HG03442 (cell line): ENCODE data around the gene LRRC63.
"Not testable (repeated sequence)": the region's sequence is repeated elsewhere in the genome, so short reads cannot be mapped to it uniquely, and the experiment has no call there.

ENCODE experiments used
- ATAC-seq: cut with Tn5 transposase; IDR thresholded peaks from one replicate; pipeline ENCODE4 v1.9.1; 2021; ENCODE audit warnings: mild to moderate bottlenecking, moderate library complexity; ENCODE audit not compliant: unreplicated experiment

Gene LRRC63

DNA sequence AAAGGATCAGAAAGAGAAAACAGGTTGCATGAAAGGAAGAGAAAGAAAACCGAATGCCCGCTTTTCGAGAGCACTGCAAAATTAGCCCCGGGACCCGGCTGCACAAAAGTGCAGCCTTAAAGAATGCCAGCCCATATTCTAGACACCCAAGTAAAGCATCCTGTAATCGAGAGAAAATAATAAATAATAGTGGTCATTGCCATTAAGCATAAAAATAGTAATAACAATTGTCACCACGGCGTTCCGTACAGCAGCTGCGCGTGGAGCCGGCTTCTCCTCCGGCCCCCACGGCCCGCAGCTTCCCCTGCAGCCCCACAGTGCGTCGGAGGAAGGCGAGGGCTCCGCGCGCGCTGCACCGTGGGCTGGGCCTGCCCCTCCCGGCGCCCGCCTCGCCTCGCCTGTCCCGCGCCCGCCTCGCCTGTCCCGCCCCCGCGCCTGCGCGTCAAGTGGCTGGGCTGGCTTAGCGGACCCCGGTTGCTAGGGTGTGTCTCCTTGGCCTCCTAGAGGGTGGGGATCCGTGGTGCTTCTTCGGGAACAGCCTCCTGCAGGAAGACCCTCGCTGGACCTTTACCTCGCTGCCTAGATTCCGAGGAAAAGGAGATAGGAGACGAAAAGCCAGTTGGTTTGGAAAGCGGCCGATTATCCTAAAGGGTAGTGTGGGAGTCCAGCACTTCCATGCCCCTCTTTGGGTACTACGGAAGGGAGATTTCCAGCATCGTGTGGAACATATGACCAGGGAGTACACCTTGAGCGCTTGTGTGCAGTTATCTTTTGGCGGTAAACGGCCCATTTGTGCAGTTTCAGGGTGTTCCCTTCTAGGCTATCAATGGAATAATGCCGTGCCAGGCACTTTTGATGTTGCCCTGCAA is at the start of gene LRRC63:
Gene LRRC63 (plus strand): TSS at position 446 of the 869 bp plus-strand sequence. CDS start 1,107 bp downstream, outside the sequence.
- peak; percentile 95 for ATAC-seq

DNA sequence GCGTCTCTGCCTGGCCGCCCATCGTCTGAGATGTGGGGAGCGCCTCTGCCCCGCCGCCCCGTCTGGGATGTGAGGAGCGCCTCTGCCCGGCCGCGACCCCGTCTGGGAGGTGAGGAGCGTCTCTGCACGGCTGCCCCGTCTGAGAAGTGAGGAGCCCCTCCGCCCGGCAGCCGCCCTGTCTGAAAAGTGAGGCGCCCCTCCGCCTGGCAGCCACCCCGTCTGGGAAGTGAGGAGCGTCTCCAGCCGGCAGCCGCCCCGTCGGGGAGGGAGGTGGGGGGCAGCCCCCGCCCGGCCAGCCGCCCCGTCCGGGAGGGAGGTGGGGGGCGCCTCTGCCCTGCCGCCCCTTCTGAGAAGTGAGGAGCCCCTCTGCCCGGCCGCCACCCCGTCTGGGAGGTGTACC is 49.0 kb upstream of the LRRC63 start:
- not testable (repeated sequence) for ATAC-seq

DNA sequence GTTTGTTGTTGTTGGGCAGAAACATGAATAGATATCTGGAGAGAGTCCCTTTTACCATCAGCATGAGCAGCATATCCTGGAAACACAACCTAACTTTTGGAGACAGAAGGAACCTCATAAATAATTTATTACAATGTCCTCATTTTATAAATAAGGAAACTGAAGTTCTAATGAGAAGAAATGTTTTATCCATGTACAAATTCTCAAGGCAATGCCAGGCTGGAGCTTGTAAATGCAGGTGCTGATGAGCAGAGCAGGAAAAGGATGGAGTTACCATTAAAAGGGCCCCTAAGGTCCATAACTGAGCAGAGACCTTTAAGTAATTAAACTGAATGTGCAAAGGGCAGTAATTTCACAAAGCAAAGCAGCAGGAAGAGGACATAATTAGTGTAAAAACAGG is 47.1 kb upstream of the LRRC63 start:
- ATAC-seq = no peak

- peak; percentile 61 for ATAC-seq
Observed at GRCh38 chr13:46165485-46166223, 46.1 kb upstream of the LRRC63 start.

DNA sequence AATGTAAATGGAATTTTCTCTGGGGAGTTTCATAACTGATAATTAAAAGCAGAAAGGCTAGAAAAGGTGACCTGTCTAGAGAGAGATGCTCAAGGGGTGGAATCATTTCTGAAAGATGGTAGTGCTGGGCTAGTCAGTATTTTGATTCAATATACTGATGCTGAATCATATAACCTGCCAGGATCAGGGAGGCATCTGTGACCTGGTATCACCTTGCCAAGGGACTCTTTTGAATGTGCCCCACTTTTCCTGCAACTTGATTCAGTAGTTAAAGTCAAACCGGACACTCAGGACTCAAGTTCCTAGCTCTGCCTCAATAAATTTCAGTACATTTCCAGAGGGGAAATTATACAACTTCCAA is 45.5 kb upstream of the LRRC63 start:
- ATAC-seq = no peak

DNA sequence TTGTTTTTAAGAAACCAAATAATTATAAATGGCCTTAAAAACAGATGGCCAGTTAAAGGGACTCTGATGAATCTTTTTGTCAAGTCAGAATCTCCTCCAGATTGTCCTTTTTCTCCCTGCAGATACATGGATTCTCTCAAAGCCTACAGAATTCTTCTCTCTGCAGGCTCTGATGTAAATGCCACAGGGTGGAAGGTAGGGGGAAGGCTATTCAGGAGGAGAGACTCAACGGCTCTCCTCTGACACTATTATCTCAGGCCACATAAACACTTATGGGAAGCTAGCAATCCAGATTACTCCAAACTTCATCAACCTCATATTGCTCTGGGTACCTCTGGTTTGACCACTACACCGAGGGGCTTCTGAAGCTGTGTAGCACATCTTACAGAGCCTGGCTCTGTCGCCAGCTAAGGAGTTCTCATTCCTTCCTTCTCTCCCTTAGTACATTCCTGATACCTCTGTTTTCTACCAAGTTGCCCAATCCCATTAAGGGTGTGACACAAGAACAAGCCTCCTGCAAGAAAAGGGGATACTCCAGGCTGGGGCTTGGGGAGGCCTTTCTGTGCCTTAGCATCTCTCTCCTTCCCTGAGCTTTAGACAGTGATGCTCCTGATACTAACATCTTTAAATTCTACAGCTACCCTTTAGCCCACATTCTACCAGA is 44.6 kb upstream of the LRRC63 start:
- no peak for ATAC-seq

DNA sequence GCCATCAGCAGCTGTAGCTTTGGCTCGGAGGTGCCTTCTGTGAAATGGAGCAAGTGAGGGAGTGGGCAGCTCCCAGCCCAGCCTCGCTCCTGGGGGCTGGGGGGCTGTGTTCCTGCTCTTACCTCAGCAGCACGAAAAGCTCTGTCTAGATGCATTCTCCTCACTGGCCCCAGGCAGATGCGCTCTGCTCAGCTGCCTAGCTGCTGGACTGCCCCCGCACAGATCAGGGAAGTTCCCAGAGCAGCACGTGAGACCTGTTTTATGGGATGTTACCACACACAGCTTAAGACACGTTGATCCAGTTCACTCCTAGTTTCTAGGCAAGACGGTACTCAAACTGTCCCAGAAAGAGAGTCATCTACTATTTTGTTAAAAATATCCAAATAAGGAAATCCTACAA is 43.4 kb upstream of the LRRC63 start:
- no peak for ATAC-seq

GRCh38 chr13:46168783-46169182 is 42.9 kb upstream of the LRRC63 start:
- ATAC-seq = no peak

- ATAC-seq = no peak
Observed at GRCh38 chr13:46169758-46170157, 42.0 kb upstream of the LRRC63 start.

DNA sequence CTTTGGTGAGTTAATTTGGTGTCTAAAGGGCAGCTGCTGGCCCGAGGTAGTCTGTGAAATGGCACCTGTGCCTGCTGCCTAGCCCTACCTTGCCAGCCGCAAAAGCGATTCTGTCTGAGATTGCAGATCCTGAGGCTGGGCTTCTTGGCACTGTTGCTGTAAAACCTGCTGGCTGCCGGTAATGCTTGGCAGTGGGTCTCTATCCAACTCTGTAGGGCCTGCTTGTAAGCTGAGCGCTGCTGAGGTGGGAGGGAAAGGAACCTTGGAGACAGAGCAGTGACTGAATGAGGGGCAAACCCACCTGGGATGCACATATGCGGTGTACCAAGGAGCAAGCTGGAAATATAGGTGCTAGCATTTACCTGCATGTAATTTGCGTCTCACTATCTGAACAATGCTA is 41.5 kb upstream of the LRRC63 start:
- no peak for ATAC-seq

DNA sequence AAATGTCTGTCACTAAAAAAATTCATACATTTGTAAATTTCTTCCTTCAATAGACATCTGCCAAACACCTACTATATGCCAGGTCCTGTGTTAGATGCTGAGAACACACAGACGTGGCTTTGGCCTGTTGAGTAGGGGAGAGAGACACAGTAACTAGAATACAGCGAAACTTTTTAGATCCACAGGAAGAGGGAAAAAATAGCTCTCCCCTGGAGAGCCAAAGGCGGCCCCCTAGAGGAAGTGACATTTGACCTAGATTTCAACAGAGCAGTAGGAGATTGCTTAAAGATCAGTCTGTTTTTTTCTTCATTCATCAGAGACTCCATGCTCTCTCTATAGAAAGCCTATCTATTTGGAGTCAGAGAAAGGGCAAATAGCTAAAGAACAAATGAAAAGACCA is 41.0 kb upstream of the LRRC63 start:
- ATAC-seq = no peak

GRCh38 chr13:46171217-46171616 is 40.5 kb upstream of the LRRC63 start:
- no peak for ATAC-seq

DNA sequence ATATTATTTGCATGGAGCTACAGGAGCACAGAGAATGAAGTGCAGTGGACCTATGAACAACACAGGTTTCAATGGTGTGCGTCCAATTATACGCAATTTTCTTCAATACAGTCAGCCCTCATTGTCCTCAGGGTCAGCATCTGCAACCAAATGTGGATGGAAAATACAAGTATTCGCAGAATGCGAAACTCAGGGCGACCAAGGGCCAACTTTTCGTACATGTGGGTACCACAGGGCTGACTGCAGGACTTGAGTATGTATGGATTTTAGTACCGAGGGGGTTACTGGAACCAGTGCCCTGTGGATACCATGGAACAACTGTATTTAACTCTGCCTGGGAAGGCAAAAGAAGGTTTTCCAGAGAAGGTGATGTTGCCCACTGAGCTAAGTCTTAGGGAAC is 40.0 kb upstream of the LRRC63 start:
- no peak for ATAC-seq

GRCh38 chr13:46172531-46172991 is 39.2 kb upstream of the LRRC63 start:
- ATAC-seq = no peak

DNA sequence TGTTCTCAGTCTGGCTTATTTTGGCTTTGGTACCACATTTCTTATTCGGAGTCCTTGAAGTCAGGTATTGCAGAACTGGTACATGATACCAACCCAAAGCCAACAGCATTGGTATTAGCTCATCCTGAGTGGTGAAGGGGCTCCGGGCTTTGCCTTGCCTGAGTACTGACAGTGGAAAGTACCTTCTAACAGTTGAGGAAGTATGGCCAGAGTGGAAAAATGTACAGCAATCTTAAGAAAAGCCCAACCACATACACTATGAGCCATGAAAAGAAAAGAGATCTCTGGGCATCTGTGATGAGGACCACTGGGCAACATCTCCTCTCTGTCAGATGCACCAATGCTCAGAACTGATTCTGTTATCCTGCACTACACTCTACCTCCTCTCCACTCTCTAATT is 38.1 kb upstream of the LRRC63 start:
- peak; percentile 31 for ATAC-seq

DNA sequence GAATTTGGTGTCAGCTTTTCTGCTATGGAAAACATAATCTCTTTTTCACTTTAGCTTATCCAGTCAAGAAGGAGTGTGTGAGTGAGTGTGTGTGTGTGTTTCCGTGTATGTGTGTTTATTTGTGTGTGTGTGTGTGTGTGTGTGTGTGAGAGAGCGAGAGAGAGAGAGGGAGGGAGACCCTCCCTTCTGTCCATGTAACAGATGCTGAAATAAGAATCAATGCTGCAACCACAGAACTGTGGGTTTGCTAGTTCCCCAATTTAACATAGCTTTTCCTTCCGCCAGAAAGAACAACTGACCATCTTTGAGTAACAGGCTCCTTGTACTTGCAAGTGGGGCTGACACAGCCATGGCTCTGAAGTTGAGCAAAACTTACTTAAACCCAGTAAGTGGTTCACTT is 35.0 kb upstream of the LRRC63 start:
- ATAC-seq = peak; percentile 38

GRCh38 chr13:46178143-46178542 is 33.6 kb upstream of the LRRC63 start:
- ATAC-seq = no peak

GRCh38 chr13:46178821-46179220 is 32.9 kb upstream of the LRRC63 start:
- ATAC-seq = no peak

- no peak for ATAC-seq
Observed at GRCh38 chr13:46179491-46179908, 32.2 kb upstream of the LRRC63 start.

GRCh38 chr13:46179969-46180763 is 31.6 kb upstream of the LRRC63 start:
- no peak for ATAC-seq

- no peak for ATAC-seq
Observed at GRCh38 chr13:46181377-46181839, 30.3 kb upstream of the LRRC63 start.
